ENCODE data around the gene SMIM1. TPM values are rescaled to one million over a fixed set of nuclear protein-coding genes. Genes with fewer than 3 reads are reported as not detected.

Gene SMIM1
- polyA plus RNA-seq, 3 donors = 9.8 to 14.6 (median 11.5) TPM

GRCh38 chr1:3775490-3776230 lies 3.1 kb downstream of the SMIM1 start:
- peak in 1 of 3 donors; percentile 58 for DNase-seq (ENCODE audit: low read depth in 3 of 3, low spot score in 2 of 3)

GRCh38 chr1:3776231-3776961 lies 3.8 kb downstream of the SMIM1 start:
- DNase-seq (ENCODE audit: low read depth in 3 of 3, low spot score in 2 of 3) = no peak

- DNase-seq (ENCODE audit: low read depth in 3 of 3, low spot score in 2 of 3) = no peak
These were observed 4.6 kb downstream of the SMIM1 start for GRCh38 chr1:3777078-3777547.

DNA sequence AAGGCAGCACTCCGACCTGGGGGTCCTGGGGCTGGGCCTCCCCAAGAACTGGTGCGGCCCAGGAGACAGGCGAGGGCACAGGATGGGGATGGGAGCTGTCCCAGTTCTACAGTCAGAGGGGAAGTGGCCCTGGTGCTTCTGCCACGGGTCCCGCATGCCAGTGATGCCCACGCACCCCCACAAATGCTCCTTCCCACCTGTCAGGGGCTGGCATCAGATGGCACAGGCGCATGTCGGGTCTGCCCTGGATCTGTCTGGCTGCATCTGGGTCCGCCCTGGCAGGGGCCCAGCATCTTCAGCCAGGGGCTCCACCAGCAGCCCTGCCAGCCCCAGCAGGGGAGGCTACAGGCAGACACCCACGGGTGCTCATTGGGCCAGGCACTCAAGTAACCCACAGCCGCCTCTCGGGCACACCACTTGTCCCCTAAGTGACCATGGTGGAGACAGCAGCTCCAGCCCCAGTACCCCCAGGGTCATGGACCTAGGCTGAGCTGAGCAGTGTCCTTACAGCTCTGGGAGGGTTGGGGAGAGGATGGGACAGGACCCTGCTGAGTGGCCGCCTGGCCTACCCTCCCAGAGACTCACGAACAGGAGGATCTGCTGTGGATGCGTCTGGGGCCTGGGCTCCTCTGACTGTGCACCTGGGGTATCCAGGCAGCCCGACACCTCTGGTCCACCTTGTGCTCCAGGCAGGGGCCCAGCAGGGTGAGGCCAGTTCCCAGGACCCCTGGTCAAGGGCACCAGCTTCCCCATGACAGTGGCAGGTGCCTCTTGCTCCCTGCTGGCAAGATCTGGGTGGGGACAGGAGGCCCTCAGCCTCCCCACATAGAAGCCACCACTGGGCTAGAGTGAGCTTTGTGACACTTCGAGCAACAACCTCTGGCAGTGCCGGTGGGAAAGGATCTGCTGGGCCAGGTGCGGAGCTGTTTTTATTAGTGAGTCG lies 5.4 kb downstream of the SMIM1 start:
- no peak for DNase-seq (ENCODE audit: low read depth in 3 of 3, low spot score in 2 of 3)

GRCh38 chr1:3778590-3779264 lies 6.2 kb downstream of the SMIM1 start:
- DNase-seq (ENCODE audit: low read depth in 3 of 3, low spot score in 2 of 3) = no peak

GRCh38 chr1:3779265-3779911 lies 6.8 kb downstream of the SMIM1 start:
- DNase-seq (ENCODE audit: low read depth in 3 of 3, low spot score in 2 of 3) = no peak

DNA sequence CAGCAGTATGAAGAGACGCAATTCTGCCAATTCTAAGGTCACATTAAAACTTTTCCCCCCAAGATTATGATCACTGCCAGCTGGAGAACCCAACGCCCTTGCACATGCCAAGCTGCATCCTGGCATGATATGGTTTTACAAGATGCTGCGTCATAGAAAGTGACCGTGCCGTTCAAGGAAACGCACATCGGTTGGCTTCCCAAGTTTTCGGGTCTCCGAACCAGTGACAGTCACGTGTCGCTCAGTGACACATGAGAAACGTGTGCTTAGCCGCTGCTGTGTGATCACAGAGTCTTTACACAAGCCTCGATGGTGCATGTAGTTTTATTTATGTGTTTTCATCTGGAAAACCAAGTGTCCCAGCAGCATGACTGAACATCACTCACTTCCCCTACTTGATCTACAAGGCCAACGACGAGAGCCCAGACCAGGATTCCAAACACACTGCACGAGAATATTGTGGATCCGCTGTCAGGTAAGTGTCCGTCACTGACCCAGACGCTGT lies 7.4 kb downstream of the SMIM1 start:
- DNase-seq (ENCODE audit: low read depth in 3 of 3, low spot score in 2 of 3) = no peak

GRCh38 chr1:3780901-3781300 lies 8.4 kb downstream of the SMIM1 start:
- no peak for DNase-seq (ENCODE audit: low read depth in 3 of 3, low spot score in 2 of 3)

- no peak for DNase-seq (ENCODE audit: low read depth in 3 of 3, low spot score in 2 of 3)
These were observed 11.3 kb downstream of the SMIM1 start for GRCh38 chr1:3783651-3784474.

GRCh38 chr1:3785045-3785444 lies 12.5 kb downstream of the SMIM1 start:
- no peak for DNase-seq (ENCODE audit: low read depth in 3 of 3, low spot score in 2 of 3)

DNA sequence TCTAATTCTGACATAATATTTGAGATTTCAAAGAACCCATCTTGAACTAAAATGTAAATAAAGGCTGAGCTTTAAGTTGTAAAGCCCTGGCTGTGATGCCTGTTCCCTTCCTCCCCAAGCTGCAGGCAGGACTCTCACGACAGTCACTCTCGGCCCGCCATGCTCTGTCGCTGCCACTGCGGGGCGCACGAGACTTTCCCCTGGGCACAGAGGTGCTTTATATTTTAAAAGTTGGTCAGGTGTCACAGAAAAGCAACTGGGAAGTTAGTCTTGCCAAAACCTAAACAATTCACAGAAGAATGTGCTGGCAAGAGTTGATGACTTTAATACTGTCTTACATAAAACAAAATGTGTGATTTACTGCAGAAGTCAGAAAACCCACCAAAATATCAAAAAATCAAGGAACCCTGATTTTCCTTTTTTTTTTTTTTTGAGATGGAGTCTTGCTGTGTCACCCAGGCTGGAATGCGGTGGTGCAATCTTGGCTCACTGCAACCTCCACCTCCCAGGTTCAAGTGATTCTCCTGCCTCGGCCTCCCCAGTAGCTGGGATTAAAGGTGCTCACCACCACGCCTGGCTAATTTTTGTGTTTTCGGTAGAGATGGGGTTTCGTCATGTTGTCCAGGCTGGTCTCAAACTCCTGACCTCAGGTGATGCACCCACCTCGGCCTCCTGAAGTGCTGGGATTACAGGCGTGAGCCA lies 13.1 kb downstream of the SMIM1 start:
- no peak for DNase-seq (ENCODE audit: low read depth in 3 of 3, low spot score in 2 of 3)

DNA sequence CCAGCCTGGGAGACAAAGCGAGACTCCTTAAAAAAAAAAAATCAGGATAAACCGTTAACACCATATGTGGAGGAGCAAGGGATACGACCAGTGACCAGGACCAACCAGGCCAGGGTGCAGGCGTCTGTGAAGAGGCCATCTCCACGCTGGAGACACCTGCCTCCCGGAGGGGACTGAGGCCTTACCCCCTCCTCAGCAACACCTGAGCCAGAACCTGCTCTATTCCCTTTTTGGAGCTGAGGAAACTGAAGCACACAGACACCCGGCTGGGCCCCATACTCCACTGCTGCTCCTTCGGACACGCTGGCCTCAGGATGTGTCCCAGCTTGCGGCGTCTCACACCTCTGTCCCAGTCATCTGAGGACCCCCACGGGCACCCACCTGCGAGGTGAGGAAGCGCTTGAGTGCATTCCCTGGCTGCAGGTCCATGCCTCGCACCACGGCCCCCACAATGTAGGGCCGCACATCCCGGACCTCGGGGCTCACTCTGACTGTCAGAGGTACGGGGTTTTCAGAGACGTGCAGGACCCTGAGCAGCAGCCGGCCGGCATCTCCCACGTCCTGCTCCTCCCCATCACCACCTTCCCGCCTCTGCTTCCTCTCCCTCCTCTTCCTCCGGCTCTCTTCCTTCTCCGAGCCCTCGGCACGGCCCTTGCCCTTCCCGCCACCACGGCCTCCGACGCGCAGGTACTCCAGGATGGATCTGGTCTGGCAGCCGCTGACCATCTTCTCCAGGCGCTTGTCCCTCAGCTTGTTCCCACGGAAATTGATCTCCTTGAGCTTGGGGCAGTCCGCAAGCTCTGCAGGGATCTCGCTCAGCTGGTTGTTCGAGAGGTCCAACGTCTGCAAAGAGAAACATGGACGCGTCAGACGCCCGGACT lies 14.2 kb downstream of the SMIM1 start:
- DNase-seq (ENCODE audit: low read depth in 3 of 3, low spot score in 2 of 3) = no peak

- no peak for DNase-seq (ENCODE audit: low read depth in 3 of 3, low spot score in 2 of 3)
These were observed 14.8 kb downstream of the SMIM1 start for GRCh38 chr1:3787349-3787715.

DNA sequence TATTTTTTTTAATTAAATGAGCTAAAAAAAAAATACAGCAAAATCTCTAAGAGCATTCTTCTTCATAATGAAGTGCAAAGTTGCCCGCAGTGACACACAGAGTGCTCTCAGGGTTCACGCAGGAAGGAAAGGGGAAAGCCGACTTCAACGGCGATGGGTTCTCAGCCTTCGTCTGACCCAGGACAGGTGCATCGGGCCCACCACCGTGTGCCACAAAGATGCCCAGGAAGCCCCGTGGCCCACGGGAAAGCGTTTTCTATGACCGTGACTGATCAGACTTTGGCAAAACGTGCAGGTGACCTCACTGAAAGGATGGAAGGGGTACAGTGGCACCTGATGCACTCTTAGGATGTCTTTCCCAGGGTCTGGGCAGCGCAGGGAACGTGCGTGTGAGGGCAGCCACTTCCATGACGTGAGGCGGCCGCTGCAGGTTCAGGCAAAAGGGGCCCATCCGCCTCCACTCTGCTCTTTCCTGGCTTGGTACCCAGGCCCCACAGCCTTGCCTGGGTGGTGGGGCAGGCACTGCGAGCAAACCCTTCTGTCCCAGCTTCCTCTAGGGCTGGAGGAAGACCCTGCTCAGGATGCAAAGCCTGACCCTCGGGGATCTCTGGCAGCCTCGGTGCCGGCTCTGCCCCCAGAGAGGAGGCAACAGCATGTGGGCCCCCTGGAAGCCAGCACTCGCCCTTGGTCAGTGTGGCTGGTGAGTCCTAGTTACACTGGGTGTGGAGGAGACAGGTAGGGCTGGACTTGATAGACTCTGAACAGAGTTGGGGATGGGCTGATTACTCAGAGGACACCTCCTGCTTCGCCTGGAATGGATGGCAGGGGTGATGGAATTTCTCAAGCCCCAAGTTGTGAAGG lies 15.4 kb downstream of the SMIM1 start:
- no peak for DNase-seq (ENCODE audit: low read depth in 3 of 3, low spot score in 2 of 3)

DNA sequence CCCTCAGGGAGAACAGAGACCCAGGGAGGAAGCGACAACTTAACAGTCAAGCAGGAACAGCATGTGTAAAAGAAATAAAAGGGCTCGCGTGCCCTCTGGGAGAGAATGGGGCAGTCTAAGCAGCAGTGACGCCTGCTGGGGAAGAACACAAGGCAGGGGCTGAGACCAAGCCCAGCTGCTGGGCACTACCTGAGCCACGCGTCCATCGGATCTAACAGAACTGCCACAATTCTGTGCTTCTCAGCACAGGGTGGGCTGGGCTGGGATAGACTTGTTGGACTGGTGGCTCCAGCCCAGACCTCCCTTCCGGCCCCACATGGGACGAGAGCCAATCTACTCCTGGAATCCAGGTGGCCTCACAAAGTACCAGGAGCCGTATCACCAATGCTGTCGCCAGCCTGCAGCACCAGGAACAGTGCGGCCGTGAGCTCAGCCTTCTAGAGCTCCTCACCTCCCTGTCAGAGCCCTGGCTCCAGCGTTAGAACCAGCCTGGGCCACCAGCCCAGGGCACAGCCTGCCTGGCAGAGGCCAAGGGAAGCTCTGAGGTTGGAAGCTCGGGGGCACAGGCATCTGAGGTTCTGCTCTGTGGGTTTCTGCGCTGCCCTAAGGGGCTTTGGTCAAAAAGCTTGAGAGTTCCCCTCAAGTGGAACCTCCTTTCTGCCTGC lies 16.3 kb downstream of the SMIM1 start:
- no peak for DNase-seq (ENCODE audit: low read depth in 3 of 3, low spot score in 2 of 3)

Data from right renal cortex interstitium (tissue), 3 donors.